HL-60 (cell line): ENCODE results near the gene PPP2R5C.

Experiments used
- CTCF ChIP-seq: IDR thresholded peaks from one replicate; pipeline ENCODE4 v1.5.1; 2011; ENCODE audit warnings: low read length, control low read depth, inconsistent platforms; ENCODE audit not compliant: insufficient read depth
- GABPA ChIP-seq: IDR thresholded peaks from 2 replicates; pipeline ENCODE4 v1.6.1; 2012; ENCODE audit warnings: low read depth
- POLR2AphosphoS5 ChIP-seq: IDR thresholded peaks from 2 replicates; pipeline ENCODE4 v1.6.1; 2012; ENCODE audit warnings: low read depth
- SPI1 ChIP-seq: IDR thresholded peaks from 2 replicates; pipeline ENCODE4 v1.6.1; 2012; ENCODE audit warnings: low read depth, mild to moderate bottlenecking, borderline replicate concordance
- TF ChIP-seq, protein P1 (sequence below): IDR thresholded peaks from 2 replicates; pipeline ENCODE4 v1.6.1; 2012; ENCODE audit warnings: low read depth; ENCODE audit not compliant: insufficient replicate concordance

- TF ChIP-seq POLR2AphosphoS5 (no peak), CTCF (no peak), SPI1 (no peak), GABPA (no peak)
- TF ChIP-seq, protein P1, sequence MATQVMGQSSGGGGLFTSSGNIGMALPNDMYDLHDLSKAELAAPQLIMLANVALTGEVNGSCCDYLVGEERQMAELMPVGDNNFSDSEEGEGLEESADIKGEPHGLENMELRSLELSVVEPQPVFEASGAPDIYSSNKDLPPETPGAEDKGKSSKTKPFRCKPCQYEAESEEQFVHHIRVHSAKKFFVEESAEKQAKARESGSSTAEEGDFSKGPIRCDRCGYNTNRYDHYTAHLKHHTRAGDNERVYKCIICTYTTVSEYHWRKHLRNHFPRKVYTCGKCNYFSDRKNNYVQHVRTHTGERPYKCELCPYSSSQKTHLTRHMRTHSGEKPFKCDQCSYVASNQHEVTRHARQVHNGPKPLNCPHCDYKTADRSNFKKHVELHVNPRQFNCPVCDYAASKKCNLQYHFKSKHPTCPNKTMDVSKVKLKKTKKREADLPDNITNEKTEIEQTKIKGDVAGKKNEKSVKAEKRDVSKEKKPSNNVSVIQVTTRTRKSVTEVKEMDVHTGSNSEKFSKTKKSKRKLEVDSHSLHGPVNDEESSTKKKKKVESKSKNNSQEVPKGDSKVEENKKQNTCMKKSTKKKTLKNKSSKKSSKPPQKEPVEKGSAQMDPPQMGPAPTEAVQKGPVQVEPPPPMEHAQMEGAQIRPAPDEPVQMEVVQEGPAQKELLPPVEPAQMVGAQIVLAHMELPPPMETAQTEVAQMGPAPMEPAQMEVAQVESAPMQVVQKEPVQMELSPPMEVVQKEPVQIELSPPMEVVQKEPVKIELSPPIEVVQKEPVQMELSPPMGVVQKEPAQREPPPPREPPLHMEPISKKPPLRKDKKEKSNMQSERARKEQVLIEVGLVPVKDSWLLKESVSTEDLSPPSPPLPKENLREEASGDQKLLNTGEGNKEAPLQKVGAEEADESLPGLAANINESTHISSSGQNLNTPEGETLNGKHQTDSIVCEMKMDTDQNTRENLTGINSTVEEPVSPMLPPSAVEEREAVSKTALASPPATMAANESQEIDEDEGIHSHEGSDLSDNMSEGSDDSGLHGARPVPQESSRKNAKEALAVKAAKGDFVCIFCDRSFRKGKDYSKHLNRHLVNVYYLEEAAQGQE, result no peak
Measured at GRCh38 chr14:101815994-101816393, 54.5 kb downstream of the PPP2R5C start.
